NB4 (cell line): Measurements from ENCODE around the gene RUNX3.

Experiments used
- MYC ChIP-seq: IDR thresholded peaks from 2 replicates; pipeline ENCODE4 v1.6.1; 2011; ENCODE audit warnings: low read depth, low read length
- POLR2A ChIP-seq: IDR thresholded peaks from 2 replicates; pipeline ENCODE4 v1.6.1; 2011; ENCODE audit warnings: mild to moderate bottlenecking; ENCODE audit not compliant: insufficient read length; ENCODE audit errors: extremely low read depth

GRCh38 chr1:24921412-24921811, 8.7 kb downstream of the RUNX3 start:
- no peak for TF ChIP-seq POLR2A
- TF ChIP-seq MYC, result no peak
